Right forelimb (tissue), 1 donor: ENCODE data around the gene TRIM66.

ENCODE experiments used
- DNase-seq: peaks from one replicate; pipeline ENCODE4 v3.0.0-alpha.2; 2018

Gene TRIM66

DNA sequence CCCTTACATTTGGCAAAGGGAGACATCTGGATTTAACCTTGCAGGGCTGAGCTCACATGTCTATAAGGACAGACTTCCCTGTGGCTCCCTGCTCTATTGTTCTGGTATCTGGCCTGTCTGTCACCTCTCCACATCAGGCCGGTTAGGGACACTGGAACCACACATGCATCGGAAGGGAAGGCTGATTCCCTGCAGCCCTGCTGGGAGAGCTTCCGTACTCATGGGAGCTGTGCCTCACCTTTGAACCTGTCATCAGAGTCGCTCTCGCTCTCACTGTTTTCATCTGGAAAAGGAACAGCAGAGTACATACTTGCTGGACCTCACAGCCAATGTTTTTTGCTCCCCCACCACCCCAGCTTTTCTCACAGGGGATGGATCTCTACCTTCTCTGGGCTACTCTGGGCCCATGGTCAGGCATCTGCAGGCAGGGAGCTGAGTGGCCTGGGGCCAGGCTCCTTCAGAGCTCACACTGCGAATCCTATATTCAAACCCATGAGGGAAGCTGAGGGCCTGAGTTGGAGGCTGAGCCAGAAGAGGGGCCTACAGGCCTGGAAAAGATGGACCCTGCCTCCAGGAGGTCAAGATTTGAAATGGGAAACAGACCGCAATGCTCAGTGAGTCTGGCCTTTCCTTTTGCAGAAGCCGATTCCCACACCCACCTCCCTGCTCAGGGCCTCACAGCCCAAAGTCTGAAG is 31.4 kb upstream of the TRIM66 start:
- DNase-seq: no peak

DNA sequence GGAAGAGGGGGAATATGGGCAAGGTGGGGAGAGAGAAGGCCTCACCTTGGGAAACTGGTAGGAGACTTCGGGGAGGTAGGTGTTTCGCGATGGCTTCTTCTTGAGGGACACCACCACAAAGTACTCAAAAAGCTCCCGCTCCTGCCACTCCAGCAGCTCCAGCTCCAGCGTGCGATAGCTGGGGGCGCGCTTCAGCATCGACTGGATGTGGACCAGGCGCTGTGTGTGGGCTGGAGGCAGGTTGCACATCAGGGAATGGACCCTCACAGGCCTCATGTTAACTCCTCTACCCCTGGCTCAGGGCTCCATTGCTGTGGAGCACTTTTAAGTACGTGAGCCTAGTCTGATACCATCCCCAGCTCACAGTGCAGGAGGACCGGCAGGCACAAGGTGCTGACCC is 30.0 kb upstream of the TRIM66 start:
- no peak for DNase-seq

DNA sequence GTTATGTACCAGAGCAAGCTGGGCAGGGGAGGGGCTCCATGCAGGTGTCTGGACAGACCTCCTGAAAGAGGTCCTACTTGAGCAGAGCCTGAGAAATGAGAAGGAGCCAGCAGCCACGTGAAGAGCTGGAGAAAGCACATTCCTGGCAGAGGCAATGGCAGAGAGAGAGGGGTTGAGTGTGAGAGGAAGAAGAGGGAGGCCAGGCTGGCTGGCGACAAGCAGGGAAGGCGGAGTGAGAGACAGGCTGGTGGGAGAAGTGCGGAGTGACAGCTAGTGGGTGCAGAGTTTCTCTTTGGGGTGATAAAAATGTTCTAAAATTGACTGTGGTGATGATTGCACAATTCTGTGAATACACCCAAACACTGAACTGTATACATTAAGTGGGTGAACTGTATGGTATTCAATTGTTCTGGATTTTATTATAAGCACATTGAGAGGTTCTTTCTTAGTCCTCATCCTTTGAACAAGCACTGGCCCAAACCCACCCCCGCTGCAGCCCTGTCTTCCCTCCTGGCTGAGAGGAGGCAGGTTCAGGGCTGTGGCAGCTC is 29.5 kb upstream of the TRIM66 start:
- DNase-seq: no peak

DNA sequence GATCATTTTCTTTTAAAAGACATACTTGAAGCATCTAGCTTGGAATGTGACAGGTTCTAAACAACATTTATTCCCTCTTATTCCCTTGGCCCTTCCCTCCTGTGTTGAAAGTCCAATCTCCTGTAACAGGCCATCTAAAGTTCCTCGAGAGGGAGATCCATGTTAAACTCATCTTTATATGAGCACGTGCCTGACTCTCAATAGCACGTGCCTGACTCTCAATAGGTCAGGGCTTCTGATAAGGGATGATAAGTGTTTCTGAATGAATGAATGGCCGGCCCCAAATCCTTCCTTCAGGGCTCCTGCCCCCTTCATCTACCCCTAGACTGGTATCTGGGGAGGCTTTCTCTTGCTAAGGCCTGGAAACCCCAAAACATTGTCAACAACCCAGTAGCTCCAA is 27.3 kb upstream of the TRIM66 start:
- no peak for DNase-seq

DNA sequence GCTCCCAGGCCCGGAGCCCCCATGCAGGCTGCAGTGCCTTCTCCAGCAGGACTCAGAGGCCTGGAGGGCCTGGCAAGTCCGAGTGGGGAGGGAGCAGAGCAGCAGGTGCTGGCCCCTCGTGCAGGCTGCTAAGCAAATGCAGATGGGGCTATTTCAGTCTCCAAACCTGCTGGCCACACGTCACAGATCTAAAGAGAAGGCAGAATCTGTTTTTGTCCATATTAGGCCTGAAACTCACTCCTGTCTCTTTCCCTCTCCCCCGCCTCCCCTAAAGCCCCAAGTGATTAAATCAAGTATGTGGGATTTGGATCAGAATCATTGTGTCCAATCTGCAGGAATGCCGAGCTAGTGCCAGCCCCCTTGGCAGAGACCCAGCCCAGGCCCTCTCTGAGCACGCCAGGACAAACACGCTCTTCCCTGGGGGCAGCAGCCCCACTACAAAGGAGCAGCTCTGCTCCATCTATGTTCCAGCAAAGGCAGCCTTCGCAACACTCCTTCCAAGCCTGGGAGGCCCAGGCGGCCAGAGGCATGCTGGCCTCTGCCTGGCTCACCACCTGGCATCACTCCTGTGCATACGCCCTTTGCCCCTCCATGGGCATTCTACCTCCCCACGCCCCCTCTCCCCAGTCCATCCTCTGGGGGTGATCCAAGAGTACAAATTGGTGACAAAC is 26.7 kb upstream of the TRIM66 start:
- DNase-seq: peak; percentile 94

DNA sequence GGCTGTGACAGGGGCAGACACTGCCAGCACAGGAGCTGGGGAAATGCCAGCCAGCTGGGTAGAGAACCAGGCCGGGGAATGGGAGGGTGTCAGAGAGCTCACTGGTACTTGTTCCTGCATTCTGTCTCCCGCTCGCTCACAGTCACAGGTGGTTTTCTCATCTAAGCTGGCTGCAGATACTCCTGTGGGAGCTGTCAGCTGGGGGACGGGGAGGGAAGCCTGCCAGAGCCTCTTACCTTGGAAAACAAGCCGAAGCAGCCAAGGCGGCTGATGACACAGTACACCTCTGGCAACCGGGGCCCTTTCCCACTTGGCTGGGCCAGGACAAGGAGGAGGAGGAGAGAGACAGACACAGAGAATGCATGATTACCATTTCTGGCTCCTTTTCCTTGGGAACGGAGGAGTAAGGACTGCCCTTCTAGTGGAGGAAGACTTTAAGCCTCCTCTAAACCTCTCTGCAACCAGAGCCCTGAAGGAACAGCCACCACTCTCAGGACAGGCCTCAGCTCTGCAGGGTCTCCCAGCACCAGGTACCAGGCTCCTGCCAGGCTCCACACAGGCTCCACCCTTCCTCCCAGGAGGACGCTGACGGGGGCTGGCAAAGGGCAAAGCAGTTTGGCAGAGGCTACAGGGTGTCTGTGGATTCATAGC is 25.2 kb upstream of the TRIM66 start:
- DNase-seq: peak; percentile 86

DNA sequence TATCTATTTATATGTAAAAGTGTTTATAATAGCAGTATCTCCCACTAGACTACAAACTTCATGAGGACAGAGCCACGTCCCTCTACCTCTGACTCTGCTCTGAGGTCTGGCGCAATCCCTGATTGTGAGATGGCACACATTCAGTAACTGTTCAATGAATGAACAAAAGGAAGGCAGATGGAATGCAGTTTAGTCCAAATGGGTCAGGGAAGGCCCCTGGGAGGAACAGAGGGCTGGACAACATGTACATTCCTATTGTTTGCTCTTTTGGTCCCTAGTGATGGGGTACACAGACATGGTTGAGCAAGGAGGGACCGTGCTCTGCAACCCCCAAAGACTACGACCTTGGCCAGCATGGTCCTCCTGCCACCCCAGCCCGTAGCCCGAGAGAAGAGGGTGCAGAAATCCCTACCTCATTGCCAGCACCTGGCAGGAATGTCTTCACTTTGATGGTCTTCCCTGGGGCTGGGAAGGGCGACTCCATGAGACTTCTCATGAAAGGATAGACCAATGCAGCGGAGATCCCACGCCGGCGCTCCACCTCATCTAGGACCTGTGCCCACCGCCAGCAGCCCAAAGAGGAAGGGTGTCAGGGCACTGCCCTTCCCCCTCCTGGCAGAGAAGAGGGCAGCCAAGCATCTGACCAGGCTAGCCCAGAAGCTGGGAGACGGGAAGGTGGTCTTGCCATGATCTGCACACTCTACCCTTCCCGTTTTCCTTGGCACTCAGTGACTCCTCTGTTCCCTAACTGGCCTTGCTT is 24.4 kb upstream of the TRIM66 start:
- DNase-seq: no peak

DNA sequence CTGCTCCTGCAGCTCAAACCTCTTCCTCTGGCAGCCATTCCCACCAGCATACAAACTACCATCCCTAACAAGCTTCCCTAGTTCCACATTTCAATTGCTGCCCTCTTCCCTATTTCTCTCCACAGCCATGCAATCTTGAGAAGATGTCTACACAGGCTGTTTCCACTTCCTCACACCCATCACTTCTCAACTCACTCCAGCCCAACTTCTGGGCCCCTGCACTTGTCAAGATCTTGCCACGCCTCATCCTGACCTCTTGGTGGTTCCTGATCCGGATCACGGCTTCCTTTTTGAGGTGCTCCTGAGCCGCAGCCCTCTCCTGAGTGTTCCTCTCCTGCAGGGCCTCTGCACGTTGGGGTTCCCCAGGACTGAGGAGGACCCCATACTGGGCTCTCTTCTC is 22.7 kb upstream of the TRIM66 start:
- DNase-seq: no peak

DNA sequence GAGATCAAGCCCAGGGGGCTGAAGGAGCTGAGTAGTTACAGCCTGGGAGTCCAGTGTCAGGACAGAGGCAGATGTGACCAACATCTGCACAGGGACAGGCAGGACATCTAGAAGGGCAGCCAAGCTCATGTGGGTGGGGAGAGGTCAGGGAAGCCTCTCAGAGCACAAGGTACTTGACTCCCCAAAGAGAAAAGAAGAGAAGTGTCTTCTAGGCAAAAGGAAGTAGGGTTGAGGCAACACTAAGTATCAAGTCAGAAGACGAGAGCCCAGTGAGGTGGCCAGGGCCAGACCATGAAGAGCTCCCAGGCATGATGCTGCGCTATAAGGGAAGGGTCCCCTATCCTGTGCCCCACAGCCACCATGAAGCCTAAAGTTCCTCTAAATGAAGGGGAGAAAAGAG is 21.7 kb upstream of the TRIM66 start:
- no peak for DNase-seq

DNA sequence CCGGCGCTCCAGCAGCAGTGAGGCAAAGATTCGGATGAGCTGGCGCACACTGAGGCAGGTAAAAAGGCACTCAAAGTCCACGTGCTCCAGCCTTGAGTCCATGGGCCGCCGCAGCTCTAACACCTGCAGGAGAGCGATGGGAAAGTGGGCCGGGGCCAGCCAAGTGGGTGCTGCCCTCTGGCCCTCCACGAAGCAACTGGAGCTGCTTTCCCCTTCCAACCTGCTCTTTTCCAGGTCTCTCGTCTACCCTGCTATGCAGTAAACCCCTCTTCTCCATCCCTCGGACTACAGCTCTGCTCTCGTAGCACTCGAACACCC is 20.1 kb upstream of the TRIM66 start:
- no peak for DNase-seq

DNA sequence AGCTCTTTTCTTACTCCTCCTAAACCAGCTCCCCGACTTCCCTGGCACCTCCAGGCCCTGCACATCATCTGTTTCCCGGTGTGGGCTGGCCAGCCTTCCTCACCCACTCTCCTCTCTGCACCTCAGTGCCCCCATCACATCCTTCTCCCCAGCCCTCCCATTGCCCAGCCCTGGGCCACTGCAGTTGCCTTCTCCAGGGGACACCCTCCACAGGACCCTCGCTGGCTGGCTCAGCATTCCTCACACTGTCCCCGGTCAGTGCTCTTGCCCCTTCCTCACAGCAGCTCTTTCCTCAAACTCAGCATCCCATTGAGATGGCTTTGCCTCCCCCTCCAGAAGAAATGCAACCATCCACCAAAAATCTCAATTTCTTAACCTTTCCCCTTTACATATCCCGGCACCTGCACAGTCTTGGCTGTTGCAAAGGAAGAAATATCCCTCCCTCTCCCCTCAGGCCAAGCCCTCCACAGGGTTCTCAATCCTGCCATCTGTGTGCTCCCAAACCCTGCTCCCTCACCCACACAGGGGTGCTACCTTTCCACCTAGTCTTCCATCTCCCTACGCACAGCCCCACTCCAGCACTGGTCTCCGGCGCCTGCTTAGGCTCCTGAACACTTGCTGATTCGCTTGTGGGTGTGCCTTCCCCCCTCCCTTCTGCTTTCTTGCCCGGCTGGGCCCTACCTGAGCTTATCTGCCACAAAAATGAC is 19.6 kb upstream of the TRIM66 start:
- DNase-seq: no peak

DNA sequence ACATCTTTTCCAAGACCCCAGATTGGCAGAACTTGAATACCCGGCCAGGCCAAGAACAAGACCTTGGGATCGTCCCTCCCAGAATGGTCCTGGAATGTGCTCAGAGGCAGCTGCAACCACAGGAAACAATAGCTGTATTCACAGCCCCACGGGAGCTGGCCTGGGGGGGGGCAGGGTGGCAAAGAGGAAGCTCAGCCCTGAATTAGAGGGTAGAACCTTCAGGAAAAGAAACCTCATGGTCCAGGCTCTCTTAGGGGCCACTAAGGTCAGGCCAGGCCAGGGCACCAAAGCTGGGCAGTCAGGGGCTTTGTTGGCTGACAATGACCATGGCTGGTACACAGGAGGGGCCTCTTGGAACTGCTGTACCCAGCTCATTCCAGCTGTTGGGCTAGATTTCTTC is 17.4 kb upstream of the TRIM66 start:
- DNase-seq: peak; percentile 58

DNA sequence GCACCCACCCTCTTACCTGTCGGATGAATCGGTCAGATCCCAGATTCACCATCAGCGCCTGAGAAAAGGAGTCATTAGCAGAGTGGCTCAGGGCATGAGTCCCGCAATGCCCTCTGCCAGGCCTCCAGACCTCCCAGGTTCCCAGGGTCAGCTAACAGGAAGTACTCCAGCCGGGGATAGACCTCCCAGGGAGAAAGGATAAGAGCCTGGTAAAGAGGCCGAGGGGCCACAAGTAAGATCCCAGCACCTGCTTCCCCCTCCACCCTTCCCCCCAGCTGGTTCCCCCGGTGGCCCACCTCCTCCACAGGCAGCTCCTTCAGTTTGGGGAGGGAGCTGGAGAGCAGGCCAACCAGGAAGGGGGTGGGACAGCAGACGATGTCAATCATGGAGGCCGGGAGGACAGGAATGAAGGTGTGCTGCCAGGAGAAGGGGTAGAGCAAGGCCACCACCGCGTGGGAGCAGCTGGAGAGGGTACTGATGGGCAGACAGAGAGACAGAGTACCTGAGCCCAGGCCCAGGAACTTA is 16.5 kb upstream of the TRIM66 start:
- DNase-seq: peak; percentile 34

DNA sequence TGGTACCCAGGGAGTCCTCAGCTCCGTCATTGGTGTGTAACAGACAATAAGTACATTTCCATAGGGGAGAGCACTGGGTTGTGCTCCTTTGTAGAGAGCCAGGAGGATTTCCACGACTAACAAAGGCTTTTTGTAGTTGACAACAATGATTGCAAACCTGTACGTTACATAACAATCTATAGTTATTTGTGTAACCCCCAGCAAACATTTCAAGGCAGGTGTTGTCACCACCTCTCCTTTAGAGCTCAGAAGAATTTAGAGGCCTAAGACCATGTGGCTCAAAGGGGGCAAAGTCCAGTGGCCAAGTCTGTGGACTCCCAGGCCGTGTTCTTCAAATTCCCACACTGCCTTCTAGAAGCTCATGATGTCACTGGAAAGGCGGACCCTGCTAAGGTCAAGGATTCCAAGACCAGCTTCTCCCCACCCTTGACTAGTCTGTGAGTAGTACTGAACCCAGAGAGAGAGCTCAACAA is 15.9 kb upstream of the TRIM66 start:
- peak; percentile 12 for DNase-seq

DNA sequence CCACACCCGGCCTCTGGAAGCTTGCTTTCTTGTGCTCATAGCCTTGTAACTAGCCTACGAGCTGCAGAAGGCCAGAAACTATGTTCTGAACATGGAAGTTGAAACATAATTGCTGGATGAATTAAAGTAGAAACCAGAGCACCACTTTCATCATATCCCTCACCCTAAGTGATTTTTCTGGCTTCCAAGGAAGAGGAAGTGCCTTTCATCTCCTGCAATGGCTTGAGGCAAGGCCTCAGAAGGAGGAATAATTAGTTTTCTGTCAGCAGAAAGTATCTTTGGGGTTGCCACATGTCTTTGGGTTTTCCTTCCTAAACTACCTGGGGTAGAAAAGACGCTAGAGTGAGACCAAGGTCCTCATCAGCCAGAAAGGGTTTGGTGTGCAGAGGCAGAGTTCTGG is 14.6 kb upstream of the TRIM66 start:
- DNase-seq: no peak

DNA sequence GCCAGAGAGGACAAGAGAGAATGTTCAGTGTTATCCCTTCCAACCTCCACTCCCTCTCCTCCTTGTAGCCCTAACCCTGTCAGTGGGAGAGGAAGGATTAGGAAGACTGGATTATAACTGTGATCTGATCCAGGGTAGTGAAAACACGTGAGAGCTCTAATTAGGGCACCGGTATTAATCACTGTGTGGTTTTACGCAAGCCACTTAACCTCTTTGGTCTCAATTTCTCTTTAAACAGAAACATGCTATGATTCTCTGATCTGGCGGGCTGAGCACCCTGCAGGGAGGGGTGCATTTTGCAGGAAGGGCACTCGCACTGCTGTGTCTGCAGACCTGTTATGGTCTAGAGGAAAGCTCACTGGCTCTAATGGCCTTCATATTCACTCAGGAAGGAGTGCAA is 11.7 kb upstream of the TRIM66 start:
- no peak for DNase-seq

DNA sequence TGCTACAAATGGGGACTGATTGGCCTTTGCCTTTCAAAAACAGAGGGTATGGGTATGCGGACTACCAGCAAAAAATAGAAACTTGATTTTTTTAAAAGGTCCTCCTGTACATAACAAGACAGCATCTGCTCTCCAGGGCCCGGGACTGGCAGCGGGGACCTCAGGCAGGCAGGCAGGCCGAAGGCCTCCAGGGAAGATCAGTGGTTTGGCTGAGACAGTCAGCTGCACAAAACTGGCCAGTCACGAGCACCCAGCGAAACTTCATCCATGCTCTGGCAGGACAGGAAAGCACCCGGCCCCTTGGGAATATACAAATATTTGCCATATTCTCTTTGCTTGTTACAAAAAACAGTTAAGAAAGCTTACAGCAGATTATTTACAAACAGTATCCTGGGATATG is 11.1 kb upstream of the TRIM66 start:
- no peak for DNase-seq

DNA sequence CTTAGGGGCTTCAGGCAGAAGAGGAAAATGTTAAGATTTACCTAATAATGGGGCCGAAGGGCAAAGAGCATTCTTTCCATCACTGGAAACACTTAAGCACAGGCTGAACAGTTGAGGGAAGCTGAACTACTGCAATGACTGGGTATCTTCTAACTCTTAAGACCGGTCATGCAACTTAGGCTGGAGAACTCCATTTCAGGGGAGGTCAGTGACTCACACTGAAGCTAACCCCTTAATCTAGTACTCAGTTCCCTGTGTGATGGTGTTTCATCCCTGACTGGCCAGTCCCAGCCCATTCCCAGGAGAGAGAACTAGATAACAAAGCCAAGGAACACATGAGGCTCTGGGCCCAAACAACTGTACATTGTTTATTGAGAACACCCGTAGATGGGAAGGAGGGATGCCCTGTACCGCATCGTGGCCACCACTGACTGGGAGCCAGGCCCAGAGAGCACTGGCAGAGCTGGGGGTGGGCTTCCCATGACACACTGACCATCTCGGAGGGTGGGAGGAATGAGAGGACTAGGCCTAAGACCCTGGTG is 10.6 kb upstream of the TRIM66 start:
- DNase-seq: no peak

DNA sequence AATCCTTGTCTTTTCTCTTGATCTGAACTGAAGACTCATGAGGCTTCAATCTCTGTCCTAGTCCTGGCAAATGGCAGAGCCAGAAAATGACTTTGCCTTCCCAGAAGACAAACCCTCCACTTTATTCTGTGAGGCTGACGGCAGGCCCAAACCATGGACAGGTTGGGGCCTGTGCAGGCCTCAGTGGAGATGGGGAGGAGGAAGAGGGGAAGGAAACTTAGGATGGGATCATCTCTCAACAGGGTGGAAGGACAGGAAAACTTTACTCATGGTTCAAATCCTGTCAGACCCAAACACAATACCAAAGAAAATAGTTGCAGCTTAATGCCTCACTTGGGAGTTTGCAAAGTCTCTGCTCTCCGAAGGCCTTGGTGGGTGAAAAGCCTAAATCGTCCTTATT is 10.0 kb upstream of the TRIM66 start:
- no peak for DNase-seq

DNA sequence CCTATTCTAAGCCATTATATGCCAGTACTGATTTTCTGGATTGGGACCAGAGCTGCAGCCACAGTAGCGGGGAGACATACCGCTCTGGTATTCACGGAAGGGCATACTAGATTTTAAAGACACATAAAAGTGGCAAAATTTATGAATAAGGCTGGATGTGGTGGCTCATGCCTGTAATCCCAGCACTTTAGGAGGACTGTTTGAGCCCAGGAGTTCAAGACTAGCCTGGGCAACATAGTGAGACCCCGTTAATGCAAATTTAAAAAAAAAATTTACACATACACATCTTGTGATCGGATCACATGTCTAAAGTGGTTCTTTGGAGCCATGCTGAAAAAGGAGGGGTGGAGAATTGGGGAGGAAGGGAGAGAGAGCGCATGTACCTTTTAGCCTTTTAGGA is 9.1 kb upstream of the TRIM66 start:
- no peak for DNase-seq

DNA sequence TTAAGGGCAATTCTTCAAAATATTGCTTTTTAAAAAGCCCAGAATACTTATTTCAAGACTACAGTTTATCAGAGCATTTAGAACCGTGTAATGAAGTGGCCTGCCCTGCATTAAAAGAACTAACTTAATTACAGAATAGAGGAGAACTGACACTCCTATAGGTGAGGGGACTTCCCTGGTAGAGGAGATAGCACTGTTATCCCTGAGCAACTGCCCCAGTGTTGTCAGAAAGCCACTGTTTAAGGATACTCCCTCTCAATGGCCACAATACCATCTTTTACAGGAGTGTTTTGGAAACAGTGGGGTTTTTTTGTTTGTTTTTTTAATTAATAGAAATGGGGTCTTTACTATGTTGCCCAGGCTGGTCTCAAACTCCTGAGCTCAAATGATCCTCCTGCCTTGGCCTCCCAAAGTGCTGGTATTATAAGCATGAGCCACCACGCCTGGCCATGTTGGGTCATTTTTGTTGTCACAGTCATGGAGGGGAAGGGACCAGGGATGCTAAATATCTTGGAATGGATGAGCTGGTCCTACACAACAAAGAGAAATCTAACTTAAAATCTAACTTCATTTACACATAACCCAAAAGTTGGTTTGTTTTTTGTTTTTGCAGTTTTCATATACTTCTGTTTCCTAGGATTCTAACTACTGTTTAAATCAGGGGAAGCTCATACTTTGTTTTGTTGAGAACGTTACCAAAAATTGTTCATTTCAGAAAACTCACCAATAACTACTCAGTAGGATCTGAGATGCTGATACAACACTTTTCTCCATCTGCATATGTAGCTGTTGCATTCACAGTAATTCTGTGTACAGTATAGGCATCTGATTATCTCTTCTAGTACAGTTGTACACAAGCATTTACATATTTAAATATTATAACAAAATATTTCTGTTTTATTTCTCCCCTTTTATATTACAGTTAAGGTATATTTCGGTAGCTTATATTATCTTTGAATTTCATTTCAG is 8.2 kb upstream of the TRIM66 start:
- DNase-seq: no peak
